GM12873 (cell line): ENCODE data around the gene SEC31A.
A peak's percentile ranks its signal among the peaks of the same experiment; 100 is the strongest.

ENCODE experiments used
- TF ChIP-seq, protein P1 (sequence below): IDR thresholded peaks from 2 replicates; pipeline ENCODE4 v1.5.1; 2012; ENCODE audit warnings: low read depth, mild to moderate bottlenecking, moderate library complexity, low read length, control low read depth; ENCODE audit not compliant: insufficient read depth; ENCODE audit errors: missing control alignments

Gene SEC31A

GRCh38 chr4:82865592-82865991 lies 25.4 kb downstream of the SEC31A start:
- TF ChIP-seq, protein P1, sequence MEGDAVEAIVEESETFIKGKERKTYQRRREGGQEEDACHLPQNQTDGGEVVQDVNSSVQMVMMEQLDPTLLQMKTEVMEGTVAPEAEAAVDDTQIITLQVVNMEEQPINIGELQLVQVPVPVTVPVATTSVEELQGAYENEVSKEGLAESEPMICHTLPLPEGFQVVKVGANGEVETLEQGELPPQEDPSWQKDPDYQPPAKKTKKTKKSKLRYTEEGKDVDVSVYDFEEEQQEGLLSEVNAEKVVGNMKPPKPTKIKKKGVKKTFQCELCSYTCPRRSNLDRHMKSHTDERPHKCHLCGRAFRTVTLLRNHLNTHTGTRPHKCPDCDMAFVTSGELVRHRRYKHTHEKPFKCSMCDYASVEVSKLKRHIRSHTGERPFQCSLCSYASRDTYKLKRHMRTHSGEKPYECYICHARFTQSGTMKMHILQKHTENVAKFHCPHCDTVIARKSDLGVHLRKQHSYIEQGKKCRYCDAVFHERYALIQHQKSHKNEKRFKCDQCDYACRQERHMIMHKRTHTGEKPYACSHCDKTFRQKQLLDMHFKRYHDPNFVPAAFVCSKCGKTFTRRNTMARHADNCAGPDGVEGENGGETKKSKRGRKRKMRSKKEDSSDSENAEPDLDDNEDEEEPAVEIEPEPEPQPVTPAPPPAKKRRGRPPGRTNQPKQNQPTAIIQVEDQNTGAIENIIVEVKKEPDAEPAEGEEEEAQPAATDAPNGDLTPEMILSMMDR: no peak

GRCh38 chr4:82864336-82864979 lies 26.5 kb downstream of the SEC31A start:
- TF ChIP-seq, protein P1: no peak

DNA sequence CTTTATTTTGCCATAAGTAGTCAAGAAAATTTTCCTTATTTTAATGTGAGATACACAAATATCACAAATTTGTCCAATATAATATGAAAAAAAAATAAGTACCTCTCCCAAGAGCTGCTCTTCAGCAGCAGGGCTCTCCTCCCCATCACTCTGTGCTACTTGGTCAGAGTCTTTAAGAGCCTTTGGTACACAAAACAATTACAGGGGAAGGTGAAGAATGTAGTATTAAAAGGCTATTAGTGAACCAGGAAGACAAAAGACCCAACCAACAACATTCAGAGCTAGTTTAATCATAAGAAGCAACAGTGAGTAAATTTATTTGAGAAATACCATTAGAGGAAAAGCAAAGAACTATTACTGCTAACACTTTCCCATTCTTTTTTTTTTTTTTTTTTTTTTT lies 29.4 kb downstream of the SEC31A start:
- TF ChIP-seq, protein P1: no peak

DNA sequence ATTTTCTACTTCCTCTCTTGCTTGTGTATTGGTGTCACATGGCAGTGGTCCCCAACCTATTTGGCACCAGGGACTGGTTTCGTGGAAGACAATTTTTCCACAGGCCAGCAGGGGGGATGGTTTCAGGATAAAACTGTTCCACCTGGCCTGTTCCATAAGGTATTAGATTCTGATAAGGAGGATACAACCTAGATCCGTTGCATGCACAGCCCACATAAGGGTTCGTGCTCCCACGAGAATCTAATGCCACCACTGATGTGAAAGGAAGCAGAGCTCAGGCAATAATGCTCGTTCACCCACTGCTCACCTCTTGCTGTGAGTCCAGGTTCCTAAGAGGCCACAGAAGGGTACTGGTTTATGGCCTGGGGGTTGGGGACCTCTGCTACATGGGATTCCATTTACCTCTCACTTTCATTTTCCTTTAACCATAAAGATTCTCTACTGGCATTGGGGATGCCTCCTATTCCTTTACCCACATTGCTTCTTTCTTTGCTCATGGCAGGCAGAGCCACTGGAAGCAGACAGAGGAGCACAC lies 38.1 kb downstream of the SEC31A start:
- TF ChIP-seq, protein P1: no peak

DNA sequence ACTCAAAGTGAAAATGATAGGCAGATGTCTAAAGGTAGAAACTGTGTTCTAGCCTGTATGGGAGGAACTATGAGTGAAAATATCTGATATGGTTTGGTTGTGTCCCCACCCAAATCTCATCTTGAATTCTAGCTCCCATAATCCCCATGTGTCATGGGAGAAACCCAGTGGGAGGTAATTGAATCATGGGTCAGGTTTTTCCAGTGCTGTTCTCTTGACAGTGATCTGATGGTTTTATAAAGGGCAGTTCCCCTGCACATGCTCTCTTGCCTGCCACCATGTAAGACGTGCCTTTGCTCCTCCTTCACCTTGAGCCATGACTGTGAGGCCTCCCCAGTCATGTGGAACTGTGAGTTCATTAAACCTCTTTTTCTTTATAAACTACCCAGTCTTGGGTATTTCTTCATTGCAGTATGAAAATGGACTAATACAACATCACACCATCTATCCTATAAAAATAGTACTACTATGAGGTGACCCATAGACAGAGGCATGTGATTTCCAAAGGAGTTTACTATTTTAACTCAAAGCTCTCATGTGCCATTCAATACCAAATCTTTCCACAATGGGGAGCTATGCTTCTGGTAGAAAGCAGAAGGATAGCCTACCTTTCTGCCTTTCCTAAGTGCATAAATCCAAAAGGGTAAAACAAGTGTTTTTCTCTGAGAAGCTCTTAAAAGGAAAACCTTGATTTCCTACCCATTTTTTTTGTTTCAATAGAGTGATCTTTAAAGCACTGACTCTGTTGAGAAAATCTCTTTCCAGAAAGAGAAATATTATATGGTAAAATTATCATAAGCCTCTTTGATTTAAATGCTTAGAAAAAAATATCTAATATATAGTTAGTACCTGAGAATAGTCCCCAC lies 38.8 kb downstream of the SEC31A start:
- TF ChIP-seq, protein P1: peak; percentile 52

GRCh38 chr4:82851318-82851717 lies 39.6 kb downstream of the SEC31A start:
- TF ChIP-seq, protein P1: no peak

DNA sequence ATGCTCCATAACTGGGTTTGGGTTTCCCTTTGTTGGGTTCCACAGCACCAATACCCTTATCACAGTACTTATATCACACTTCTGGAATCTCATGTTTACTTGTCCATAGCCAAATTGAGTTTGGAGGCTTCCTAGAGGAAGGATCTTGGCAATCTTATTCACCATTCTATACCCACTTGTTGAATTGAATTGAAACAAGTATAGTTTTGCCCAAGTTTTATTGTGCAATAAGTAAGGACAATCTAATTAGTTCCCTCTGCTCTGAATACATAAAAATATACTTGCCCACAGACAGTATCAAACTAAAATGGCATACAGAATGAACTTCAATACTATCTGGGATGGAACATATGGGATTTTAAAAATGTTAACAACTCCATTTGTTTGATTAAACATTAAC lies 40.3 kb downstream of the SEC31A start:
- TF ChIP-seq, protein P1: no peak
